Measurements from ENCODE around the gene ATP8B1. TPM values are rescaled to one million over a fixed set of nuclear protein-coding genes. Genes with fewer than 3 reads are reported as not detected.

ATP8B1 gene
- total RNA-seq, 1 donor from 2014 or later: 0.15 TPM

DNA sequence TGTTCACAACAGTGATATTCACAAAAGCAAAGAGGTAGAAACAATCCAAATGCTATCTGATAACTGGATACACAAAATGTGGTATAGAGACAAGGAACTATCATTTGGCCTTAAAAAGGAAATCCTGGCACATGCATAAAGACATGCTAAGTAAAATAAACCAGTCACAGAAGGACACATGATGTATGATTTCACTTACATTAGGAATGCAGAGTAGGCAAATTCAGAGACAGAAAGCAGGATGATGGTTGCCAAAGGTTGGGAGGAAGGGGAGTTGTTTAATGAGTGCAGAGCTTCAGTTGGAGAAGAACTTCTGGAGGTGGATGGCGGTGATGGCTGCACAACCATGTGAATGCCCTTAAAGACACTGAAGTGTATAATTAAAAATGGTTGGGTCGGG, 38.1 kb downstream of the ATP8B1 start:
- no peak overlapping the region for H2AFZ ChIP-seq (replicated peaks)
- H3F3A ChIP-seq (ENCODE audit: low read depth): no peaks in the 10 kb centered on the region
- no peaks in the 10 kb centered on the region for H4K20me1 ChIP-seq (ENCODE audit: low read depth)
- Mint-ChIP-seq H3K4me1 (no peaks in the 10 kb centered on the region), H3K4me3 (no peak overlapping the region), H3K36me3 (no peaks in the 10 kb centered on the region), H3K27me3 (ENCODE audit: insufficient read depth, low read depth) (peaks cover 5% of the 10 kb centered on the region), H3K9me3 (no peaks in the 10 kb centered on the region), H3K27ac (no peak overlapping the region)
- no peak for DNase-seq (ENCODE audit: low spot score)
- no peaks in the 10 kb centered on the region for H3K9me3 ChIP-seq (ENCODE audit: low read depth)
- H3K27ac ChIP-seq: no peak overlapping the region
- H3K4me2 ChIP-seq: no peak overlapping the region
- H3K27me3 ChIP-seq: no peaks in the 10 kb centered on the region
- no peaks in the 10 kb centered on the region for H3K36me3 ChIP-seq
- H3K79me2 ChIP-seq (ENCODE audit: low read depth): no peaks in the 10 kb centered on the region
- no peak overlapping the region for H3K9ac ChIP-seq
- no peak overlapping the region for H3K4me3 ChIP-seq
- no peaks in the 10 kb centered on the region for H3K4me1 ChIP-seq
- no peak for TF ChIP-seq CTCF (IDR thresholded peaks at IDR 0.05)
- TF ChIP-seq EZH2phosphoT487 (IDR thresholded peaks at IDR 0.05): no peak
- TF ChIP-seq EZH2 (IDR thresholded peaks at IDR 0.05): no peak

DNA sequence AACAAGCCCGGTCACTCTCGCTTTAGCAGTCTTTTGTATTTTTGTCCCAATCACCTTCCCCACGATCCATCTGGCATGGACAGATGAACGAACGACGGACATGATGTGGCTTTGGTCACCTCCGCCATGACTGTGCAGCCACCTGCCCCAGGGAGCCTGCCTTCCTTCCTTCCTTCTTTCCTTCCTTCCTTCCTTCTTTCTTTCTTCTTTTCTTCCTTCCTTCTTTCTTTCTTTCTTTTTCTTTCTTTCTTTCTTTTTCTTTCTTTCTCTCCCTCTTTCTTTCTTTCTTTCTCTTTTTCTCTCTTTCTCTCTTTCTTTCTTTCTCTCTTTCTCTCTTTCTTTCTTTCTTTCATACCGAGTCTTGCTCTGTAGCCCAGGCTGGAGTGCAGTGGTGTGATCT, 39.0 kb downstream of the ATP8B1 start:
- H3K27me3 Mint-ChIP-seq (ENCODE audit: insufficient read depth, low read depth): peaks cover 3% of the 10 kb centered on the region
- Histone ChIP-seq H3K4me1 (no peaks in the 10 kb centered on the region), H3F3A (ENCODE audit: low read depth) (no peaks in the 10 kb centered on the region), H3K9me3 (ENCODE audit: low read depth) (no peaks in the 10 kb centered on the region), H3K4me3 (no peak overlapping the region), H4K20me1 (ENCODE audit: low read depth) (no peaks in the 10 kb centered on the region), H3K36me3 (no peaks in the 10 kb centered on the region), H3K27ac (no peak overlapping the region), H3K9ac (no peak overlapping the region), H3K27me3 (no peaks in the 10 kb centered on the region), H3K79me2 (ENCODE audit: low read depth) (no peaks in the 10 kb centered on the region), H3K4me2 (no peak overlapping the region), H2AFZ (replicated peaks) (no peak overlapping the region)
- H3K4me3 Mint-ChIP-seq: no peak overlapping the region
- TF ChIP-seq EZH2 (IDR thresholded peaks at IDR 0.05): no peak
- no peak for TF ChIP-seq CTCF (IDR thresholded peaks at IDR 0.05)
- no peak for TF ChIP-seq EZH2phosphoT487 (IDR thresholded peaks at IDR 0.05)
- no peak overlapping the region for H3K27ac Mint-ChIP-seq
- no peak for DNase-seq (ENCODE audit: low spot score)
- H3K36me3 Mint-ChIP-seq: no peaks in the 10 kb centered on the region
- H3K9me3 Mint-ChIP-seq: peaks cover 1% of the 10 kb centered on the region
- H3K4me1 Mint-ChIP-seq: no peaks in the 10 kb centered on the region

DNA sequence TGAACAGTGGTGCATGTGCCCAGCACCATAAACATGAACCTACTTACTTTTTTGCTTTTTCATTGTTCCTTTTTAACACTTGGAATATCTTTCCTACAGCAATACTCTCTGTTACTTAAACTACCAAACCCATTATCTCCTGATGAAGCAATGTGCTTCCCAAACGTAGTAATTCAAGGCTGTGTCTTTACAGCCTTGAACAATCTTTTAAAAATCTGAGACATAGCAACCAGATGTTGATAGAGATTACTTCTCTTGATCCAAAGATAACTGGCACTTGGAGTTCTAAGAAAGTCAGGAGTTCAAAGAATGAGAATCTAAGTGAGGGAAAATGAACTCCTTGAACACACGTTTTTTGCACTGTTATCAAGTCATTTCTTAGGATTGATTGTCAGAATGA, 40.4 kb downstream of the ATP8B1 start:
- Mint-ChIP-seq H3K4me3 (no peak overlapping the region), H3K36me3 (no peaks in the 10 kb centered on the region), H3K27ac (no peak overlapping the region), H3K9me3 (peaks cover 4% of the 10 kb centered on the region), H3K27me3 (ENCODE audit: insufficient read depth, low read depth) (peaks cover 3% of the 10 kb centered on the region), H3K4me1 (no peaks in the 10 kb centered on the region)
- no peaks in the 10 kb centered on the region for H3K4me1 ChIP-seq
- no peaks in the 10 kb centered on the region for H4K20me1 ChIP-seq (ENCODE audit: low read depth)
- H3K9me3 ChIP-seq (ENCODE audit: low read depth): no peaks in the 10 kb centered on the region
- no peaks in the 10 kb centered on the region for H3K27me3 ChIP-seq
- no peak overlapping the region for H3K27ac ChIP-seq
- H3F3A ChIP-seq (ENCODE audit: low read depth): no peaks in the 10 kb centered on the region
- H3K79me2 ChIP-seq (ENCODE audit: low read depth): no peaks in the 10 kb centered on the region
- no peak overlapping the region for H3K4me3 ChIP-seq
- no peak overlapping the region for H2AFZ ChIP-seq (replicated peaks)
- H3K9ac ChIP-seq: no peak overlapping the region
- no peak overlapping the region for H3K4me2 ChIP-seq
- DNase-seq (ENCODE audit: low spot score): no peak
- TF ChIP-seq EZH2 (IDR thresholded peaks at IDR 0.05) (no peak), EZH2phosphoT487 (IDR thresholded peaks at IDR 0.05) (no peak), CTCF (IDR thresholded peaks at IDR 0.05) (no peak)
- no peaks in the 10 kb centered on the region for H3K36me3 ChIP-seq
